Transverse colon (tissue), 4 donors: Measurements from ENCODE around the gene RNF125. TPM values are rescaled to one million over a fixed set of nuclear protein-coding genes. Genes with fewer than 3 reads are reported as not detected.

ENCODE experiments used
- DNase-seq: peaks from one replicate; pipeline ENCODE4 v3.0.0-alpha.2; 2019
- H3K27ac ChIP-seq, 4 donors: fragments of 200-600 bp; sonication (generic); 2 replicates each; pipeline ENCODE4 v1.5.1; 2016 to 2018; ENCODE audit warnings: inconsistent platforms in 4 of 4
- H3K27me3 ChIP-seq: fragments of 200-600 bp; sonication (generic); 2 replicates; pipeline ENCODE4 v1.5.1; 2017; ENCODE audit warnings: inconsistent platforms
- H3K36me3 ChIP-seq, 4 donors: fragments of 200-600 bp; sonication (generic); 2 replicates each; pipeline ENCODE4 v1.5.1; 2017 to 2019; ENCODE audit warnings: inconsistent platforms in 4 of 4
- H3K4me1 ChIP-seq, 4 donors: fragments of 200-600 bp; sonication (generic); 2 replicates each; pipeline ENCODE4 v1.5.1; 2017 to 2020; ENCODE audit warnings: inconsistent platforms in 4 of 4
- H3K4me3 ChIP-seq, 4 donors: fragments of 200-600 bp; sonication (generic); 1 replicate in 1 of 4; 2 replicates in 3 of 4; pipeline versions ENCODE4 v1.5.1 to v1.6.1; 2017 to 2019; ENCODE audit warnings: inconsistent platforms in 4 of 4
- H3K9me3 ChIP-seq, 2 donors: fragments of 200-600 bp; sonication (generic); 2 replicates each; pipeline ENCODE4 v1.5.1; 2017 to 2019; ENCODE audit warnings: inconsistent platforms in 2 of 2
- CTCF ChIP-seq, 5 experiments: fragments of 200-600 bp in 3 of 5; fragments of 450-650 bp in 2 of 5; sonication (generic) in 3 of 5; IDR thresholded peaks; 1 replicate in 2 of 5; 2 replicates in 3 of 5; pipeline ENCODE4 v1.5.1; 2016 to 2017; ENCODE audit warnings: antibody characterized with exemption in 5 of 5, inconsistent platforms in 3 of 5, mild to moderate bottlenecking in 2 of 5, moderate library complexity in 1 of 5
- EP300 ChIP-seq: sonication (generic); formaldehyde crosslinking; IDR thresholded peaks from one replicate; pipeline ENCODE4 v1.6.1; 2017; ENCODE audit warnings: antibody characterized with exemption, low read depth
- POLR2A ChIP-seq: fragments of 450-650 bp; IDR thresholded peaks from one replicate; pipeline ENCODE4 v1.6.1; 2016; ENCODE audit warnings: antibody characterized with exemption, mild to moderate bottlenecking, moderate library complexity
- POLR2AphosphoS5 ChIP-seq, 3 donors: sonication (generic); formaldehyde crosslinking; IDR thresholded peaks; one replicate each; pipeline ENCODE4 v1.6.1; 2016; ENCODE audit warnings: antibody characterized with exemption in 3 of 3
- WGBS, 2 donors: methylation state at CpG; one replicate each; pipeline ENCODE4 v1.1.5; 2018; ENCODE audit warnings: low coverage in 1 of 2; 5-methylcytosine and 5-hydroxymethylcytosine counted together
- in situ Hi-C, 4 donors: fragments of 200-750 bp; cut with MboI; loops; one replicate each; pipeline versions ENCODE4 v1.15.0 to v1.15.1; 2017; ENCODE audit warnings: low sequenced_read_pairs in 3 of 4, low pct_ligation_motif_present in 1 of 4, low pct_unique_long_range_greater_than_20kb in 1 of 4
- intact Hi-C: fragments of 100-400 bp; cut with DNase I; formaldehyde crosslinking; loops from one replicate; pipeline ENCODE4 v1.15.1; 2023; ENCODE audit warnings: low total_unique reads
- total RNA-seq, 4 donors: library from RNA; depleted of rRNA; stranded (reverse); fragments of >200 nt; gene quantifications; one replicate each; pipeline ENCODE4 v1.1.0, GENCODE V29; 2016

RNF125 gene
- total RNA-seq, 4 donors from 2014 or later = 7.9 to 12.1 (median 10.3) TPM

- Histone ChIP-seq H3K4me1 (no peaks in the 10 kb centered on the region), H3K4me3 (no peak overlapping the region), H3K36me3 (peaks cover 0 to 48% (median 2%) of the 10 kb centered on the region in 4 donors), H3K9me3 (no peaks in the 10 kb centered on the region), H3K27me3 (no peaks in the 10 kb centered on the region), H3K27ac (no peak overlapping the region)
- intact Hi-C loops (no loop called here), in situ Hi-C loops (no loop called here)
- TF ChIP-seq POLR2AphosphoS5 (IDR thresholded peaks at IDR 0.05) (no peak), EP300 (no peak), CTCF (IDR thresholded peaks at IDR 0.05) (no peak), POLR2A (no peak)
- 91 to 93% methylated on average over 4 of the region's 4 CpGs for WGBS, 2 donors
- DNase-seq = no peak
Observed at GRCh38 chr18:32114293-32114942, 95.8 kb downstream of the RNF125 start.

- intact Hi-C loops = no loop called here
- Histone ChIP-seq H3K9me3 (no peaks in the 10 kb centered on the region), H3K4me1 (no peaks in the 10 kb centered on the region), H3K27me3 (no peaks in the 10 kb centered on the region), H3K36me3 (peaks cover 0 to 55% (median 17%) of the 10 kb centered on the region in 4 donors), H3K27ac (no peak overlapping the region), H3K4me3 (no peak overlapping the region)
- in situ Hi-C loops = no loop called here
- TF ChIP-seq POLR2AphosphoS5 (IDR thresholded peaks at IDR 0.05) (no peak), POLR2A (no peak), CTCF (IDR thresholded peaks at IDR 0.05) (no peak), EP300 (no peak)
- 58 to 78% methylated on average over 2 to 5 of the region's 5 CpGs for WGBS, 2 donors
- no peak for DNase-seq
Observed at GRCh38 chr18:32122039-32122438, 103.4 kb downstream of the RNF125 start.

Other genes with a start within 250 kb of the RNF125 start
- gene TRAPPC8, start 75.7 kb upstream of the RNF125 start, total RNA-seq = 10 to 100 TPM; 51.5 to 69.9 (median 55.0) TPM
- 10 to 100 TPM; 18.3 to 32.2 (median 28.5) TPM for gene RNF138, start 73.0 kb downstream of the RNF125 start, total RNA-seq
- gene MEP1B, start 171.2 kb downstream of the RNF125 start, total RNA-seq = 10 to 100 TPM in 2 of 4 donors, 1 to 10 TPM in 2; 2.0 to 32.4 (median 19.9) TPM